Choroid plexus epithelial cell (primary cell): ENCODE results near the gene PLEKHG3.

Source experiments
- DNase-seq: peaks from one replicate; pipeline ENCODE4 v3.0.0-alpha.2; 2010; ENCODE audit warnings: low read depth
- H3K4me3 ChIP-seq: 2 replicates; pipeline ENCODE4 v1.5.1; 2011; ENCODE audit warnings: low read depth, mild to moderate bottlenecking, control low read depth, low read length, moderate library complexity
- CTCF ChIP-seq: conservative IDR thresholded peaks from 2 replicates; pipeline ENCODE4 v1.5.1; 2011; ENCODE audit warnings: low read depth, mild to moderate bottlenecking, control low read depth, inconsistent platforms, low read length, moderate library complexity

The PLEKHG3 gene

GRCh38 chr14:64796369-64796768 is 92.1 kb downstream of the PLEKHG3 start:
- DNase-seq = no peak
- H3K4me3 ChIP-seq = no peak overlapping the region
- TF ChIP-seq CTCF = no peak

GRCh38 chr14:64799555-64799954 is 95.3 kb downstream of the PLEKHG3 start:
- H3K4me3 ChIP-seq = no peak overlapping the region
- TF ChIP-seq CTCF = no peak
- no peak for DNase-seq
